Activated CD8-positive, alpha-beta T cell treated with anti-CD3 and anti-CD28 coated beads for 36 hours (primary cell): ENCODE data around the gene WNT11. TPM values are rescaled to one million over a fixed set of nuclear protein-coding genes. Genes with fewer than 3 reads are reported as not detected.

ENCODE experiments used
- ATAC-seq: fragments of 200-7000 bp; cut with Tn5 transposase; one replicate; pipeline ENCODE4 v1.10.0; 2021; ENCODE audit warnings: mild to moderate bottlenecking, moderate library complexity
- CTCF ChIA-PET: fragments of 350-600 bp; sonication (Branson Sonifier 250); formaldehyde crosslinking; loops from one replicate; lab custom pipeline; 2021; ENCODE audit warnings: antibody characterized with exemption; lab: Charles Lee
- POLR2A ChIA-PET: fragments of 350-600 bp; sonication (Branson Sonifier 250); formaldehyde crosslinking; loops from one replicate; lab custom pipeline; 2021; ENCODE audit warnings: antibody characterized with exemption; lab: Charles Lee
- DNase-seq: peaks from one replicate; pipeline ENCODE4 v3.0.0-alpha.2; 2020
- H3K27ac Mint-ChIP-seq: one replicate; pipeline ENCODE4 v1.8.0; 2021; ENCODE audit warnings: mild to moderate bottlenecking, mixed read lengths
- H3K27me3 Mint-ChIP-seq: one replicate; pipeline ENCODE4 v1.8.0; 2021; ENCODE audit warnings: mixed read lengths
- H3K36me3 Mint-ChIP-seq: one replicate; pipeline ENCODE4 v1.8.0; 2021; ENCODE audit warnings: low read depth, mixed read lengths
- H3K4me1 Mint-ChIP-seq: one replicate; pipeline ENCODE4 v1.8.0; 2021; ENCODE audit warnings: low read depth, mixed read lengths
- H3K4me3 Mint-ChIP-seq: one replicate; pipeline ENCODE4 v1.8.0; 2021; ENCODE audit warnings: mild to moderate bottlenecking, moderate library complexity, mixed read lengths
- H3K9me3 Mint-ChIP-seq: one replicate; pipeline ENCODE4 v1.8.0; 2021; ENCODE audit warnings: mixed read lengths
- CTCF ChIP-seq: fragments of 200-600 bp; IDR thresholded peaks from one replicate; pipeline ENCODE4 v1.8.0; 2022; ENCODE audit warnings: antibody characterized with exemption, mild to moderate bottlenecking
- intact Hi-C: fragments of 100-400 bp; cut with micrococcal nuclease; formaldehyde crosslinking; loops from one replicate; pipeline ENCODE4 v1.10.0; 2022
- total RNA-seq, 2 experiments: library from RNA; stranded (reverse); gene quantifications; one replicate each; pipeline ENCODE4 v1.2.3, GENCODE V29; 2021

The WNT11 gene
- total RNA-seq, 2 experiments from 2014 or later = 0.32 to 0.43 TPM

GRCh38 chr11:76149713-76150112 lies 56.6 kb downstream of the WNT11 start:
- POLR2A ChIA-PET = no interaction called here
- Mint-ChIP-seq H3K27me3 (peaks cover 9% of the 10 kb centered on the region), H3K4me1 (peaks cover 25% of the 10 kb centered on the region), H3K27ac (no peak overlapping the region), H3K9me3 (no peaks in the 10 kb centered on the region), H3K36me3 (no peaks in the 10 kb centered on the region), H3K4me3 (no peak overlapping the region)
- no peak for ATAC-seq
- CTCF ChIA-PET = interaction anchor here (1.5 to 2.5 kb wide), 3 partner anchors 246 to 347 kb away, joined by 3 to 14 read pairs (median 3); no protein-coding TSS in a partner anchor
- DNase-seq = no peak
- intact Hi-C loops = loop anchor here (5.0 kb wide), 1 partner anchor 347 kb away; no protein-coding TSS in a partner anchor
- TF ChIP-seq CTCF = no peak

- Mint-ChIP-seq H3K4me1 (peaks cover 25% of the 10 kb centered on the region), H3K27ac (no peak overlapping the region), H3K9me3 (no peaks in the 10 kb centered on the region), H3K36me3 (no peaks in the 10 kb centered on the region), H3K4me3 (no peak overlapping the region), H3K27me3 (peaks cover 9% of the 10 kb centered on the region)
- ChIA-PET CTCF (interaction anchor here (1.0 to 2.5 kb wide), 4 partner anchors 245 to 346 kb away, joined by 3 to 14 read pairs (median 3); no protein-coding TSS in a partner anchor), POLR2A (no interaction called here)
- TF ChIP-seq CTCF = no peak
- DNase-seq (no peak), ATAC-seq (no peak)
- intact Hi-C loops = no loop called here
Observed at GRCh38 chr11:76148941-76149613, 57.2 kb downstream of the WNT11 start.

GRCh38 chr11:76148231-76148630 lies 58.1 kb downstream of the WNT11 start:
- no peak overlapping the region for H3K27ac Mint-ChIP-seq
- CTCF ChIA-PET = interaction anchor here (0.7 to 2.5 kb wide), 3 partner anchors 86 to 251 kb away, joined by 3 to 14 read pairs (median 3); no protein-coding TSS in a partner anchor
- POLR2A ChIA-PET = no interaction called here

DNA sequence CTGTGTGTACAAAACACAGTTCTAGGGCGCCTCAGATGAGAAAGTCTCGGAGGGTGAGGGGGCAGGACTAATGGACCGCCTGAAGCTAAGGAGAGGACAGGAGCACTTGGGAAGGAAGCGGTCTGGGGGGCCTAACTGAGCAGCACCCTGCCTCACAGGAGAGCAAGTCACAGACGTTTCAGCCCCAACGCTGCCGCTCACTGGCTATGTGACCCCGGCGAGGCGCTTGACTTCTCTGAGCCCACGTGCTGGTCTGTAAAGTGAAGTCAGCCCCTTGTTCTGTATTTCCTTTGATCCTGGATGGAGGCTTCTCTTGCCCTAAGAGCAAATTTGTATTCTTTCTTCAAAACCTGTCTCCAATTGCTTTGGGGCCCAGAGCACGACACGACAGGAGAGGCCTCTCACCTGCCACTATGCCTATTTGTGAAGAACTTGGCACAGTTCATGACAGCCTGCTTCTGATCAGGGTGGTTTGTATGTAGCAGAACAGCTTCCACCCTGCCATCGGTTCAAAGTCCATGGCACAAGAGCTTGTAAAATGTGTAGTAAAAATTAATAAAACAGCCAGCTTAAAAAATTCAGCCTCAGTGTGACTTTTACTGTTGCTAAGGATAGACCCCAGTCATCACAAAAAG lies 59.1 kb downstream of the WNT11 start:
- no peaks in the 10 kb centered on the region for H3K9me3 Mint-ChIP-seq
- POLR2A ChIA-PET = no interaction called here
- H3K36me3 Mint-ChIP-seq = no peaks in the 10 kb centered on the region
- intact Hi-C loops = no loop called here
- TF ChIP-seq CTCF = no peak
- CTCF ChIA-PET = interaction anchor here (1.5 kb wide), 1 partner anchor 280 kb away, joined by 6 read pairs; no protein-coding TSS in a partner anchor
- H3K27me3 Mint-ChIP-seq = peaks cover 4% of the 10 kb centered on the region
- H3K4me3 Mint-ChIP-seq = no peak overlapping the region
- ATAC-seq (no peak), DNase-seq (no peak)
- peaks cover 8% of the 10 kb centered on the region for H3K4me1 Mint-ChIP-seq
- no peak overlapping the region for H3K27ac Mint-ChIP-seq

More at GRCh38 chr11:76148231-76148630, 58.1 kb downstream of the WNT11 start:
- Mint-ChIP-seq H3K4me3 (no peak overlapping the region), H3K27me3 (peaks cover 9% of the 10 kb centered on the region), H3K9me3 (no peaks in the 10 kb centered on the region), H3K4me1 (peaks cover 18% of the 10 kb centered on the region), H3K36me3 (no peaks in the 10 kb centered on the region)
- ATAC-seq (no peak), DNase-seq (no peak)
- intact Hi-C loops = no loop called here
- no peak for TF ChIP-seq CTCF

DNA sequence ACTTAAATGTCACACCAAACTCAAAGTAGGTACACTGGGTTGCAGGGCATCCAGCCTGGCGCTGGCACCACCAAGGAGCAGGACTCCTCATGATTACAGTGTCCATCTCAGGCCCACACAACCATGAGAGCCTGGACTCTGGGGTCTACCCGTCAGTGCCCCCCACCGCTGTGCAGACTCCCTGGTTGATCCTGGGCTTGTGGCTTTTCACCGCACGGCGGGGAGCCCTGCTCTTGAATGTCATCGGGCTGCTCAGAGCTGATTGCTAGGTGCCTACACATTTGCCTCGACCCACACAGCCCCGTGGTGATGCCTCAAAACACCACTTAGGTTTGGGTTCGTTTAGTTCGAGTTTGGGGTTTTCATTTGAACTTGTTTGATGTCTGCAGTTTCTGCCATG lies 63.0 kb downstream of the WNT11 start:
- CTCF ChIA-PET = interaction anchor here (2.4 to 5.9 kb wide), 2 partner anchors 9 to 246 kb away, joined by 9 to 48 read pairs; no protein-coding TSS in a partner anchor

More for the DNA sequence above, 63.0 kb downstream of the WNT11 start:
- DNase-seq (no peak), ATAC-seq (no peak)
- POLR2A ChIA-PET = no interaction called here
- no peaks in the 10 kb centered on the region for H3K27me3 Mint-ChIP-seq
- no peaks in the 10 kb centered on the region for H3K4me1 Mint-ChIP-seq
- H3K36me3 Mint-ChIP-seq = peaks cover 4% of the 10 kb centered on the region
- H3K9me3 Mint-ChIP-seq = no peaks in the 10 kb centered on the region
- no peak overlapping the region for H3K27ac Mint-ChIP-seq
- H3K4me3 Mint-ChIP-seq = no peak overlapping the region
- no peak for TF ChIP-seq CTCF
- intact Hi-C loops = no loop called here
